HG02938 (cell line): ENCODE results near the gene CLNK.

ENCODE experiments used
- ATAC-seq: cut with Tn5 transposase; IDR thresholded peaks from one replicate; pipeline ENCODE4 v1.9.1; 2021; ENCODE audit warnings: mild to moderate bottlenecking, moderate library complexity; ENCODE audit not compliant: unreplicated experiment

The CLNK gene

GRCh38 chr4:10701702-10702460, 17.3 kb upstream of the CLNK start:
- ATAC-seq: no peak

GRCh38 chr4:10701161-10701560, 16.6 kb upstream of the CLNK start:
- no peak for ATAC-seq

DNA sequence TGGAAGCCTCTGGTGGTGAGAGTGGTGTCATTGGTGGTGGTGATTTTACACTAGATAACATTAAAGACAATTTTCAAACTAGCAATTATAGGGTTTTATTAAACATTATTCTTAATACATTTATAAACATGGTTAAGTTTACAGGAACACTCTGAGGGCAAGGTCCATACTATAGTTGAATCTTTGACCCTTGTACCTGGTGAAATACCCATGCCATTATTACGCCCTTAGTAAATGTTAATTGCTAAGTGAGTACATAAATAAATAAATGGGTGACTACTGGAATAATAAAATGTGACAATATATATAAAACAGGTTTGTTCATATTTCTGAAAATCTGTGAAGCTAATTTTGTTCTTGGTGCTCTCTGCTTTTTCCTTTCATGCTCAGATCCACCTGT, 13.6 kb upstream of the CLNK start:
- no peak for ATAC-seq

DNA sequence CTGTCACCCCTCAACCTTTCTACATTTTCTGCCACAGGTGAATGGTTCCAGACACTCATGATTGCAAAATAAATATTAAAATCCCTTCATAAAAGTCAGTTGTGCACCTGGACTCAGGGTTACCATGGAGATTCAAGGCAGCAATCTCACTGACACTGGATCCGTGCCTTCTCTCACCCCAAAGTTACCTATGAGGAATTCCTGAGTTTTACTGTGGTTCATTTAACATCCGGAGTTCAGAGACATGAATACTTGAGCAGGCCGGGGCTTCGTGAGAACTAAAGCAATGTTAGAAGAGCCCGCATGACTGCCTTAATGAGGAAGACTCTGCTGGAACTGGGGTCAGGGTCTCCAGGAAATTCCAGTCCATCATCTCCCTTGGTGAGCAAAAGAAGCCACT, 12.5 kb upstream of the CLNK start:
- ATAC-seq: no peak

GRCh38 chr4:10696253-10696652, 11.7 kb upstream of the CLNK start:
- no peak for ATAC-seq

- ATAC-seq: no peak
These were observed 10.3 kb upstream of the CLNK start for GRCh38 chr4:10694828-10695209.

GRCh38 chr4:10694151-10694827, 9.7 kb upstream of the CLNK start:
- no peak for ATAC-seq

- no peak for ATAC-seq
These were observed 7.1 kb upstream of the CLNK start for GRCh38 chr4:10691651-10692050.

DNA sequence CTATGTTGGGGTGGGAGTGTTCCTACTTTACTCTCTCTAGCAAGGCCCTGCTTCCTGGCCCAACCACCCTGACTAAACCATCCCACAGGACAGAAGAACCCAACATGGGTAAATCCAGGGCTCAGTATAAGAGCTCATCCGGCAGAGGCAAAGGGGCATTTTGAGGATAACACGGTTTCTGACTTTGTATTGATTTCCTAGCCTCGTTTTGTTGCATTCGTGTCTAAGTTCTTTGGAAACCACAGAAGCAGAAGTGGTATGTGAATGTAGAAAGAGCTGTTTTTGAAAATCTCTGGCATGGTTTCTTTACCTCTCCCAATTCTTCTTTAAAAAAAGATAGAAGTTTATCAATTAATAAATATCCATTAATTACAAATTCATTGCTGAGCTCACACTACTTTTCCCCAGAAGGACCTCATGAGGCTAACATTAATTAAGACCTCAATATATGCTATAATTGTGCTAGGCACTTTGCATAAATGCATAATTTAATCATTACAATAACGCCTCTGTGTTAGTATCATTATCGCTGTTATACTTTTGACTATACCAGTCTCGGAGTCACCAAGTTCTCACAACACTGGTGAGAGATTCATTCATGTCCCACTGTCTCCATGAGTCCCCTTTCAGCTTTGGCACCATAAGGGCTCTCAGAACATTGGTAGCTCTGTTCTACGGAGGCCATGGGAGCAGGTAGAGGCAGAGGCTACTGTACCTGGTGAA, 5.8 kb upstream of the CLNK start:
- ATAC-seq: peak; percentile 45

- no peak for ATAC-seq
These were observed 4.3 kb upstream of the CLNK start for GRCh38 chr4:10688846-10689245.

DNA sequence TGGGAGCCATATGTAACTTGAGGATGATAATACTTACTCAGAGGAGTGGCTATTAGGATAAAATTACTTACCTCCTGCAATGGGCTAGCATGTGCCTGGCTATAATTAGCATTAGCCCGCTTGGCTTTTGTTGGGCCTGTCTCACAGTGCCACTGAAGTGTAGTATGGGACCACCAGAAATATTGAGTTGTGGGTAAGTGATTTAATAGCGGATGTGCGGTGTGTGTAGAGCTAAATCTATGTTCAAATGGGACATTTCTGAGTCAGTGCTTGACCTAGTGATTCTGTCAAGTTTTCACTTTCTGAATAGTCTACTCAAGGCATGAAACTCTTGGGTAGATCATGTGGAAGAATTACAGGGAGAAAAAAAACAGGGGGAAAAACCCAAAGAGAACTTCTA, 3.5 kb upstream of the CLNK start:
- ATAC-seq: no peak

DNA sequence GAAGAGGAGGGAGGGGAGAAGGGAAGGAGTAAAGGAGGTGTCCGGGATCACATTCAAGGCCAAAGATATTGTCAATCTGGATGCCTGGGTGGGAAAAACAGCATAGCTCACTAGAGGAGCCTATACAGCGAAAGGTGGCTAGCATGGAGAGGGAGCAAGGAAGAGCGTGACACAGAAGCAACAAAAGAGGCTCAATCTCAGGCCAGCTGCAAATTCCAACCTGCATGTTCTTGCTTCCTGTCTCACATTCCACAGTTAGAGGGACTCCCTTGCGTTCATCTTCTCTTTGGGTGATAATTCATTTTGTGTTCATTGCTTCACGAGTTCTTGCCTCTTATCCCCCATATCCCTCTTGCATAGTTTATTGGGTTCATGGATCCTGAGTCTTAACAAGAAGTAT, 3.0 kb upstream of the CLNK start:
- no peak for ATAC-seq

DNA sequence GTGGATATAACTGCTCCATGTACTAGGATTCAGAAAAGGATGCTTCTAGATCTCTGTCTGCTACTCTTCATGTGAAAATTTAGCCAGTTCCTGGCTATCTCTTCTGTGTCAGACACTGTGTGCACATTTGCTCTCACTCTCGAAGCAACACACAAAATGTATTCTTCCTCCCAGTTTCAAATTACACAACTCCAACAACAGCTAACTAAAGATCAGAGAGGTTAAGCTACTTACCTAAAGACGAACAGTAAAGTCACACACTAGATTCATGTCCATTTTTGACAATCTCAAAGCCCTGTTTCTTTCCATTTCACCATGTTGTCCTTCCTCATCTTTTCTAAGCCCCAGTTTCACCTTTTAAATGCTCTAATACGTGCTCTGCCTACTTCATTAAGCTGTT, 2.2 kb downstream of the CLNK start:
- ATAC-seq: no peak

- no peak for ATAC-seq
These were observed 6.6 kb downstream of the CLNK start for GRCh38 chr4:10677796-10678497.

GRCh38 chr4:10673817-10674369, 10.7 kb downstream of the CLNK start:
- ATAC-seq: peak; percentile 68

GRCh38 chr4:10672379-10672778, 12.2 kb downstream of the CLNK start:
- ATAC-seq: no peak

DNA sequence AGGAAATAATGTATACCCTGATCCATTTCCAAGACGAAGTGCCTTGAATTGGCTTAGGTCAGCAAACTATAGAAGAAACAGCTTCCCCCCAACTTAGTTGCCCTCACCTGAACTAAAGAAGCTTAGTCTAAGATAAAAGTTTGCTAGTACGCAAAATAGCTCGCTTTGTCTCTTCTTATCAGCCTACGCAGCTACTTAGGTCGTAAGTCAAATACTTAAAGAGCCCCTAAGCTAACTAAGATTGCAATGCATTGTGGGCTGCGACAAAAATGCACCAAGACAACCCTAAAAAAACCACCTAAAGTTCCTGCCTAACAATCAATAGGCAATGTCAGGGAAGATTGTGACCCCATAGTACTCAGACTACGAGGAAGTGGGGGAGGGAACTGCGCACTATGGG, 12.8 kb downstream of the CLNK start:
- ATAC-seq: no peak

- peak; percentile 95 for ATAC-seq
These were observed 13.2 kb downstream of the CLNK start for GRCh38 chr4:10671366-10671765.

DNA sequence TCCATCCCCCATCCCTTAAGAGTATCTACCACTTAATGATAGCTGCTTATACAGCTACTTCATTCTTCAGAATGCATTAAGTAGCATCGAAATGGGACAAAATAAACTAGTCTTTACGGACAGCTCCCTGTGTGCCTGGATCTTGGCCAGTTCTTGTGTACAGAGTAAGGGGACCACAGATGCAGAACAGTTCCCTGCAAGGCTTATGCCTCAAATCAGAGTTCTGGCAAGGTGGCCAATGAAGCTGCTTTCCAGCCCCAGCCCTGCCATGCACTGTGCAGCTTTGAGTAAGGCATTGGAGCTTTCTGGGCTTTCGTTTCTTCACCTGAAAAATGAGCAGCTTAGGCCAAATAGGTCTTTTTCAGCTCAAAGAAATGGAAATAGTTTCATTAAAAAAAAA, 14.2 kb downstream of the CLNK start:
- ATAC-seq: no peak

- ATAC-seq: no peak
These were observed 16.8 kb downstream of the CLNK start for GRCh38 chr4:10667701-10668326.

DNA sequence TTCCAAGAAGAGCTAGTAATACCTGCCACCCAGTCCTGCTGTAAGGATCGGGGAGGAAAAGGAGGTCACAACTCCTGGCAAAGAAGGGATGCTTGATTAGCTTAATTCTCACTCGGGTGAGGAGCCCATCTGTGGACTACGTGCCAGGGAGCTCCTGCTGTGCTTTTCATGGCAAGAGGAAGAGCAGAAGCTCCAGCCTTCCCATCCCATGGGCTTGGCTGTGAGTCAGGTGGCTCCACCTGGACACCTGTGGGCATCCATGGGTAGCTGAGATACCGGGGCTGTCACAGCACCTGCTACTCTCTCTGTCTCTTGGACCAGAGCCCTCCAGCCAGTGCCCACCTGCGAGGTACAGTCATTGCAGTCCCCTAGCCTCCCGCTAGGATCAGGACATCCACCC, 18.0 kb downstream of the CLNK start:
- ATAC-seq: no peak
